DND-41 (cell line): ENCODE data around the gene CEBPB.

Source experiments
- CTCF ChIP-seq: IDR thresholded peaks from 2 replicates; pipeline ENCODE4 v1.5.1; 2012; ENCODE audit warnings: borderline replicate concordance, low read length, moderate library complexity, mild to moderate bottlenecking; ENCODE audit not compliant: poor library complexity, severe bottlenecking; ENCODE audit errors: extremely low read depth
- EZH2 ChIP-seq: IDR thresholded peaks from 3 replicates; pipeline ENCODE4 v1.6.1; 2012; ENCODE audit warnings: borderline replicate concordance, low read depth, mild to moderate bottlenecking, moderate library complexity, low read length, inconsistent platforms; ENCODE audit not compliant: severe bottlenecking

DNA sequence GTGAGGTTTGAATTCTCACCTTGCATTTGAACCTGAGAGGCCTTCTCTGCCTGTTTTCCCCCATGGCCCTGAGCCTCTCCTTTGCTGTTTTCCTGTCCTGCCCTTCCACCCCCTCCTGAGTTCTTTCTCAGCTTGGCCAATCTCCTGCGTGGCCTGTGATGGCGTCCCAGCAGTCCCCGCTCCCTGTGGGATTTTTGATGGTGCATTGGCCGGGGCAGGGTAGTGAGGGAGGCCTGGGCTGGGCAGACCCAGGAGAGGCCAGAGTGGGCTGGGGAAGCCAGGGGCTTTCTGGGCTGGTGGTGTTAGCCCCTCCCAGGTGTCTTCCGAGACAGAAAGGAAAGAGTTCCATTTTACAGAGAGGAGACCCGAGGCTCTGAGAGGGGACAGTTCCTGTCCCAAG is 6.3 kb downstream of the CEBPB start:
- no peak for TF ChIP-seq CTCF
- no peak for TF ChIP-seq EZH2
